Measurements from ENCODE around the gene KPNA1.

GRCh38 chr3:122392868-122393844 is 121.6 kb downstream of the KPNA1 start:
- TF ChIP-seq CTCF (IDR thresholded peaks at IDR 0.05) = peak; percentile 30 to 56
- no peak for TF ChIP-seq POLR2AphosphoS5 (IDR thresholded peaks at IDR 0.05)
- no peak for TF ChIP-seq EP300 (IDR thresholded peaks at IDR 0.05)
- no peak for TF ChIP-seq POLR2A (IDR thresholded peaks at IDR 0.05)
